SK-N-MC (cell line): Measurements from ENCODE around the gene NCKAP5L.

ENCODE experiments used
- DNase-seq: peaks from one replicate; pipeline ENCODE4 v3.0.0-alpha.2; 2011; ENCODE audit warnings: low read depth, low spot score
- H3K27ac ChIP-seq: fragments of 200-600 bp; sonication (generic); 2 replicates; pipeline ENCODE4 v1.5.1; 2016; ENCODE audit warnings: mixed run types
- H3K36me3 ChIP-seq: fragments of 200-600 bp; sonication (generic); 2 replicates; pipeline ENCODE4 v1.6.1; 2017; ENCODE audit warnings: antibody characterized with exemption, low read length, mixed read lengths; ENCODE audit not compliant: insufficient read depth
- H3K4me3 ChIP-seq: fragments of 200-600 bp; sonication (generic); 2 replicates; pipeline ENCODE4 v1.5.1; 2016
- H3K9ac ChIP-seq: fragments of 200-600 bp; sonication (generic); 2 replicates; pipeline ENCODE4 v1.8.0; 2017; ENCODE audit warnings: mixed run types, mixed read lengths; ENCODE audit not compliant: insufficient read length
- H3K9me3 ChIP-seq: fragments of 200-600 bp; sonication (generic); 2 replicates; pipeline ENCODE4 v1.6.1; 2017; ENCODE audit warnings: low read depth, mild to moderate bottlenecking, antibody characterized with exemption, low read length, moderate library complexity, mixed read lengths
- EZH2 ChIP-seq: fragments of 200-600 bp; sonication (generic); IDR thresholded peaks from one replicate; pipeline ENCODE4 v1.6.1; 2017; ENCODE audit warnings: antibody characterized with exemption
- FOXP2 ChIP-seq: optimal IDR thresholded peaks from 2 replicates; pipeline ENCODE3; 2011; ENCODE audit warnings: mild to moderate bottlenecking, moderate library complexity; ENCODE audit not compliant: insufficient read depth; ENCODE audit errors: extremely low read length, control extremely low read depth
- POLR2AphosphoS5 ChIP-seq: IDR thresholded peaks from 2 replicates; pipeline ENCODE4 v1.6.1; 2012; ENCODE audit warnings: mild to moderate bottlenecking, low read depth, low read length, borderline replicate concordance

The NCKAP5L gene, protein sequence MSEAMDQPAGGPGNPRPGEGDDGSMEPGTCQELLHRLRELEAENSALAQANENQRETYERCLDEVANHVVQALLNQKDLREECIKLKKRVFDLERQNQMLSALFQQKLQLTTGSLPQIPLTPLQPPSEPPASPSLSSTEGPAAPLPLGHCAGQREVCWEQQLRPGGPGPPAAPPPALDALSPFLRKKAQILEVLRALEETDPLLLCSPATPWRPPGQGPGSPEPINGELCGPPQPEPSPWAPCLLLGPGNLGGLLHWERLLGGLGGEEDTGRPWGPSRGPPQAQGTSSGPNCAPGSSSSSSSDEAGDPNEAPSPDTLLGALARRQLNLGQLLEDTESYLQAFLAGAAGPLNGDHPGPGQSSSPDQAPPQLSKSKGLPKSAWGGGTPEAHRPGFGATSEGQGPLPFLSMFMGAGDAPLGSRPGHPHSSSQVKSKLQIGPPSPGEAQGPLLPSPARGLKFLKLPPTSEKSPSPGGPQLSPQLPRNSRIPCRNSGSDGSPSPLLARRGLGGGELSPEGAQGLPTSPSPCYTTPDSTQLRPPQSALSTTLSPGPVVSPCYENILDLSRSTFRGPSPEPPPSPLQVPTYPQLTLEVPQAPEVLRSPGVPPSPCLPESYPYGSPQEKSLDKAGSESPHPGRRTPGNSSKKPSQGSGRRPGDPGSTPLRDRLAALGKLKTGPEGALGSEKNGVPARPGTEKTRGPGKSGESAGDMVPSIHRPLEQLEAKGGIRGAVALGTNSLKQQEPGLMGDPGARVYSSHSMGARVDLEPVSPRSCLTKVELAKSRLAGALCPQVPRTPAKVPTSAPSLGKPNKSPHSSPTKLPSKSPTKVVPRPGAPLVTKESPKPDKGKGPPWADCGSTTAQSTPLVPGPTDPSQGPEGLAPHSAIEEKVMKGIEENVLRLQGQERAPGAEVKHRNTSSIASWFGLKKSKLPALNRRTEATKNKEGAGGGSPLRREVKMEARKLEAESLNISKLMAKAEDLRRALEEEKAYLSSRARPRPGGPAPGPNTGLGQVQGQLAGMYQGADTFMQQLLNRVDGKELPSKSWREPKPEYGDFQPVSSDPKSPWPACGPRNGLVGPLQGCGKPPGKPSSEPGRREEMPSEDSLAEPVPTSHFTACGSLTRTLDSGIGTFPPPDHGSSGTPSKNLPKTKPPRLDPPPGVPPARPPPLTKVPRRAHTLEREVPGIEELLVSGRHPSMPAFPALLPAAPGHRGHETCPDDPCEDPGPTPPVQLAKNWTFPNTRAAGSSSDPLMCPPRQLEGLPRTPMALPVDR (N-terminal part only)

DNA sequence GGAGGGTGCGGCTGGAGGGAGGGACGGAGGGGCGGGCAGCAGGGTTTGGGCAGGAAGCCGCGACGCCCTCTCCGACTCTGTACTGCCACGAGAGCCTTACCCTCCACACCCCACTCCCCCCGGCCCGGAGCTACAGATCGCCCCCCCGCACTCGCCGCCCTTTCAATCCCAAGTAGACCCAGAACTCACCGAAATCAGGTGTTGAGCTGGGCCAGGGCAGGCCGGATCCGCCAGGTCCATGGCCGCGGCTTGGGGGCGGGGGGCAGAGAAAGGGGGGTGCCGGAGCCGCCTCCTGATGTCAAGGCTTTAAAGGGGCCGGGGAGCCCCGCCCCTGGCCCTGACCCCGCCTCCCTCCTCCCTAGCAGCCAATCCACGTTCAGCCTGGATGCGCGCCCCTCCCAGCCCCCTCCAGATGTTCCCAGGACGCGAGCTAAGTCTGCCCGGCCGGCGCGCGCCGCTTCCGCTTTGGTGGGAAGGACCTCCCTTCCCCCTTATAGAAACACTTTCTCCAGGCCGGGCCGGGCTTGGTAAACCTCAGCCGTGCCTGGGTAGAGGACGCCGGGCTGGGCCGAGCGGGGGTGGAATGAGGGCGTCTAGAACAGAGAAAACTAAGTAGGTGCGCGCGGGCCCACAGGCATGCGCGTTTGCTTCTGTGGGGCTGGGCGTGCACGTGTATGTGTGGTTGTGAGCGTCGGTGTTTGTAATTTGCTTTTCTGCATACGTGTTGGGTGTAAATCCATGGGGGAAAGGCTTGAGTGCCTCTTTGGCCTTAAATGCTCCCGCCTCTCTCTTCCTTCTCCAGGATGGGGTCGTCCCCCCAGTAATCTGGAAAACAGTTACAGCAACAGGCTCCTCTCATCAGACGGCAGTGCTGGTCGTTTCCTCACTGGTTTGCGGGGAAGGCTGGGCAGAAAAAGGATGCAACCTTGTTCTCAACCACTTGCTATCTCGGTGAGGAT is at the start of gene NCKAP5L:
Gene NCKAP5L (minus strand): TSS at position 281 of the 959 bp plus-strand sequence. CDS start 24,369 bp downstream, outside the sequence.
- no peak for TF ChIP-seq EZH2
- TF ChIP-seq POLR2AphosphoS5, result peak; percentile 83
- peak; percentile 28 for TF ChIP-seq FOXP2
- Histone ChIP-seq H3K9me3 (no peaks in the 10 kb centered on the region), H3K4me3 (peak within 1 kb of the TSS; percentile 94), H3K9ac (peak within 1 kb of the TSS; percentile 85), H3K36me3 (no peaks in the 10 kb centered on the region; the same call in 1 of the 2 replicates), H3K27ac (peak within 1 kb of the TSS; percentile 87)
- DNase-seq, result peak; percentile 72

DNA sequence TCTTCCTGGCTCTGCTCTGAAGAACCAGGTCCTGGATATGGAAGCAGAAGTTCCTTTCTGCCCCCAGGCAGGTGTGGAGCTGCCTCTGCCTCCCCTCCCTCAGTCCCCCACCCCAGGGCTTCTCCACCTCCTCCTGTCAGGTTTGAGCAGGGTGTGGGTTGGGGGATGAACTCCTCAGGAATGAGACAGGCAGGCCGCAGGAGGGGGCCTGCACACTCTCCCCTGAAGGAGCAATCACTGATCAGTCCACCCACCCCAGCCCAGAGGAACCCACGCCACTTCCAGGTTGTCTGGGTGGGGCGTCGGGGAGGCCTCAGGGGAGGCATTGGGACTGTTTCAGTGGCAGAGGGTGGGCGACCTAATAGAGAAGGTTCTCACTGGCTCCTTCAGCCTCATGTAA is 48.9 kb upstream of the NCKAP5L start:
- H3K9me3 ChIP-seq, result no peaks in the 10 kb centered on the region
- no peak for DNase-seq

DNA sequence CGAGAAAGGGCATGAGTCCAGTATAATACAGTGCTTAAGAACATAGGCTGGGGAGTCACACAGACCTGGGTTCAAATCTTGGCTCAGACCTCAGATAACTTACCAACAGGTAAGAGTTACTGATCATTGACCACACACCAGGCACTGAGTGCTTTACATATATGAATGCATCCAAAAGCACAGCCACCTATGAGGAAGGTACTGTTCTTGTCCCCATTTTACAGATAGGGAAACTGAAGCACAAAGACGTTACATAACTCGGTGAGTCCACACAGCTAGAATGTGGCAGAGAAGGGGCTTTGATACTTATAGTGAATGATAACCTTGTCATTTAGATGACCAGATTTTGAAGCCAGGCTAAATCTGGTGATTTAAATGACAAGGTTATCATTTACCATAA is 47.9 kb upstream of the NCKAP5L start:
- Histone ChIP-seq H3K4me3 (no peak overlapping the region), H3K9me3 (no peaks in the 10 kb centered on the region), H3K9ac (no peak overlapping the region), H3K27ac (no peak overlapping the region), H3K36me3 (no peaks in the 10 kb centered on the region)
- no peak for DNase-seq
- TF ChIP-seq POLR2AphosphoS5 (no peak), FOXP2 (no peak), EZH2 (no peak)

More for the DNA sequence above, 48.9 kb upstream of the NCKAP5L start:
- no peak for TF ChIP-seq POLR2AphosphoS5
- TF ChIP-seq EZH2, result no peak
- no peak for TF ChIP-seq FOXP2
- Histone ChIP-seq H3K9ac (no peak overlapping the region), H3K27ac (no peak overlapping the region), H3K36me3 (no peaks in the 10 kb centered on the region), H3K4me3 (no peak overlapping the region)

DNA sequence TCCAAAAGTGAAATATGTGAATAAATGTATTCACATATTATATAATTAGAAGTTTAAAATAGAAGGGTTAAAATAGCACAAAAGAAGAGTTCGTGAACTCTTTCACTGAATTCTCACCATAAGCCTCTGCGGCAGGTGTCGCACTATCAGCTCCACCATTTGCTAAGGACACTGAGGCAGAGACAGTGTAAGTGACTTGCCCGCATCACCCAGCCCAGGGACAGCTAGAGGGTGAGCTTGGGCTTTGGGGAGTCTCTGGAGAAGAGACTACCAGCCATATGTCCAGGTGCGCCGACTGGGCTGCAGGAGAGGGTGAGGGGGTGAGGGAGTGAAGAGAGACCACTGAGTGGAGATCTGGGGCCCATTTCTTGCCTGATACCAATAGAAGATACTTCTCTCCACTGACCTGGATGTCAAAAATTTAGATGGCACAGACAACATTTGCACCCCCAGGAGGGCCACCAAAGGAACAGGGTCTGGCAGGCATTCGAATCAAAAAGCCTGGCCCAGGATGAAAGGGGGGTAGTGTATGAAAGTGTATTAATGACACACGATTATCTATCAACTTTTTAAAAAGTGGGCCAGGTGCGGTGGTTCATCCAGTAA is 47.0 kb upstream of the NCKAP5L start:
- H3K36me3 ChIP-seq, result no peaks in the 10 kb centered on the region
- TF ChIP-seq FOXP2 (no peak), POLR2AphosphoS5 (no peak), EZH2 (no peak)
- H3K4me3 ChIP-seq, result no peak overlapping the region
- H3K27ac ChIP-seq, result no peak overlapping the region
- no peak for DNase-seq
- no peak overlapping the region for H3K9ac ChIP-seq
- H3K9me3 ChIP-seq, result no peaks in the 10 kb centered on the region

DNA sequence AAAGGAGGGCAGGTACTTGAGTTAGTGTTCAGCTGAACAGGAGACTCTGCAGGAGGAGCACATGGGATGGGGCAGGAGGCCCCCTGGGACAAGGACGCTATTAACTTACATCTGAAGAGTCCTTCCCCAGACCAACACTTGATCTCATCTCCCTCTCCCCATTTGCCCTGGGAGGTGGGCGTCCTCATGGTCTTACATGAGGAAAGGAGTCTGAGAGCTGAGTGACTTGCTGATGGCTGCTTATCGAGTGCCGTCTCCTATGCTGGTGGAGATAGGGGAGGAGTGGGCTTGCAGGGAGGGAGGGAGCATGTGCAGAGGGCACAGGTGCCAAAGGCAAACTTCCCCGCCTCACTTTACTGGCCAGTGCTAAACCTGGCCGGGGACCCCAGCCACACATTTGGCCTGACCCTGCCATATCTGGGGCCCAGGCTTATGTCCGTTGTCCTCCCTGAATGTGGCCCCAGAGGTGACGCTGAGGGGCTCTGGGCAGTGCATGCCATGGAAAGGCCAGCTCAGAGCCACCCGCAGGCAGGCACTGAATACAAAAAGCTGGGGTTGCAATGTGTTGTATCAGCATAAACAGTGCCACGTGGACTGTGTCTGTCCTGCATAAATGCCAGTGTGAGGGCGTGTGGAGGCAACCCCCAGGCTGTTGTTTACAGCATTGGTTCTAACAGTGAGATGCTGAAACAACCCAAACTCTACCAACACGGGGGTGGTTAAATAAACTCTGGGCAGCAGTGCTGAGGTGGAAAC is 46.1 kb upstream of the NCKAP5L start:
- TF ChIP-seq EZH2 (no peak), POLR2AphosphoS5 (no peak), FOXP2 (no peak)
- no peak for DNase-seq
- no peaks in the 10 kb centered on the region for H3K36me3 ChIP-seq
- H3K9ac ChIP-seq, result no peak overlapping the region
- H3K27ac ChIP-seq, result no peak overlapping the region
- no peak overlapping the region for H3K4me3 ChIP-seq
- H3K9me3 ChIP-seq, result no peaks in the 10 kb centered on the region

DNA sequence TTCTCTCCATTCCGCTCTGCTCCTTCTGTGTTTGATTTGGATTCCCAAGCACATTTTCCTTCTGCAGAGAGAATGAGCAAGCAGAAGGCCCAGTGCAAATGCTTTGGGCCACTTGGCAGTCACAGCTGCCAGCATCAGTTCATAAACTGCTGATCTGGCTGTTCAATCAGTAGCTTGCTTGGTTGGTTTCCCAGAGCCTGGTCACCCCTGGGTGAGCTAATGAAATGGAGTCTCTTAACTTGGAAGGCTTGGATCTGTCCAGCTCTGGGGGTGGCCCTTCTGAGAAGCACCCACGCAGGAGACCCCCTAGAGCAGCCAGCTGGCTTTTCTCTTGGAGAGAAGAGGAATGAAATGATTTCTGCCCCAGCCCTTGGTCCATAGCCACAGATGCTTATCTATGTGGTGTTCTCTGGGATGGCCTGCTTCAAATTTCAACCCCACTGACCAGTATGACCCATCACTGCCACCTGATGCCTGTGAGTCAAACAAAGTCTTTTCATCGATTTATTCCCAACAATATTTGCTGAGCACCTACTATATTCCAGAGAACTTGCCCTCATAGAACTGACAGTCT is 45.2 kb upstream of the NCKAP5L start:
- H3K36me3 ChIP-seq, result no peaks in the 10 kb centered on the region
- no peaks in the 10 kb centered on the region for H3K9me3 ChIP-seq
- no peak for DNase-seq
- H3K27ac ChIP-seq, result no peak overlapping the region
- TF ChIP-seq POLR2AphosphoS5 (no peak), FOXP2 (no peak), EZH2 (no peak)
- no peak overlapping the region for H3K9ac ChIP-seq
- no peak overlapping the region for H3K4me3 ChIP-seq
